Lung (tissue), 12 donors: ENCODE results near the gene SMAD6. TPM values are rescaled to one million over a fixed set of nuclear protein-coding genes. Genes with fewer than 3 reads are reported as not detected.
"Not testable (repeated sequence)": the region's sequence is repeated elsewhere in the genome, so short reads cannot be mapped to it uniquely, and the experiment has no call there.

ENCODE experiments used
- ATAC-seq: fragments of 200-7000 bp; cut with Tn5 transposase; one replicate; pipeline ENCODE4 v1.9.1; 2020; ENCODE audit warnings: moderate number of reproducible peaks; ENCODE audit not compliant: insufficient read depth, low FRiP score
- DNase-seq, 3 donors: peaks; one replicate each; pipeline ENCODE4 v3.0.0-alpha.2; 2013 to 2017
- H3K27ac ChIP-seq, 2 donors: one replicate each; pipeline ENCODE4 v1.5.1; 2013; ENCODE audit warnings: mild to moderate bottlenecking in 2 of 2, moderate library complexity in 2 of 2, control low read depth in 1 of 2, inconsistent platforms in 1 of 2, low read depth in 1 of 2, low read length in 1 of 2
- H3K27me3 ChIP-seq, 3 donors: one replicate each; pipeline ENCODE4 v1.5.1; 2013; ENCODE audit warnings: low read length in 2 of 3; ENCODE audit not compliant: control insufficient read depth in 3 of 3, insufficient read depth in 3 of 3
- H3K36me3 ChIP-seq, 4 donors: one replicate each; pipeline ENCODE4 v1.5.1; 2013; ENCODE audit warnings: low read length in 4 of 4, mild to moderate bottlenecking in 1 of 4, moderate library complexity in 1 of 4; ENCODE audit not compliant: control insufficient read depth in 4 of 4, insufficient read depth in 4 of 4
- H3K4me1 ChIP-seq, 5 donors: one replicate each; pipeline ENCODE4 v1.5.1; 2013; ENCODE audit warnings: low read length in 5 of 5, mild to moderate bottlenecking in 2 of 5, moderate library complexity in 1 of 5; ENCODE audit not compliant: control insufficient read depth in 5 of 5, insufficient read depth in 5 of 5
- H3K4me3 ChIP-seq: one replicate; pipeline ENCODE4 v1.5.1; 2013; ENCODE audit warnings: mild to moderate bottlenecking, control low read depth, moderate library complexity
- H3K9ac ChIP-seq, 2 donors: one replicate each; pipeline ENCODE4 v1.5.1; 2013; ENCODE audit warnings: low read length in 2 of 2, control low read depth in 1 of 2; ENCODE audit not compliant: insufficient read depth in 1 of 2
- H3K9me3 ChIP-seq, 4 donors: one replicate each; pipeline ENCODE4 v1.5.1; 2013; ENCODE audit warnings: low read length in 3 of 4, mild to moderate bottlenecking in 1 of 4, moderate library complexity in 1 of 4; ENCODE audit not compliant: control insufficient read depth in 4 of 4, insufficient read depth in 3 of 4
- CTCF ChIP-seq: IDR thresholded peaks from 2 replicates; pipeline ENCODE4 v1.5.1; 2012; ENCODE audit warnings: mild to moderate bottlenecking; ENCODE audit errors: control extremely low read depth, extremely low read depth
- WGBS, 2 donors: extraction: QIAGEN DNeasy Blood & Tissue Kit; methylation state at CpG; one replicate each; pipeline ENCODE4 v1.1.7; 2013; 5-methylcytosine and 5-hydroxymethylcytosine counted together
- polyA plus RNA-seq, 2 donors: library from polyadenylated mRNA; stranded (reverse); fragments of 200-250 nt; gene quantifications; one replicate each; pipeline ENCODE4 v1.2.1, GENCODE V29; 2013
- total RNA-seq, 2 donors: library from RNA; depleted of rRNA in 1 of 2; stranded (reverse); fragments of >200 nt in 1 of 2; gene quantifications; one replicate each; pipeline ENCODE4 v1.2.1, GENCODE V29; 2014 to 2021
- donor health status: control.
- donor health status: control.
- donor health status: Bipolar disorder and iron deficiency.
- donor health status: healthy.
- donor health status: DM: yes; HTN: yes; CAD: no.

The SMAD6 gene
- total and polyA plus RNA-seq, 4 donors = 24.2 to 67.9 (median 59.1) TPM

GRCh38 chr15:66682865-66683264 lies 19.2 kb upstream of the SMAD6 start:
- Histone ChIP-seq H3K27ac (no peak overlapping the region), H3K9ac (no peak overlapping the region), H3K27me3 (no peaks in the 10 kb centered on the region), H3K9me3 (peaks cover 0 to 15% (median 0%) of the 10 kb centered on the region in 4 donors), H3K36me3 (no peaks in the 10 kb centered on the region), H3K4me3 (no peak overlapping the region), H3K4me1 (peaks cover 0 to 24% (median 13%) of the 10 kb centered on the region in 5 donors)
- no peak for ATAC-seq
- WGBS, 2 donors = 76 to 95% methylated on average over 1 of the region's 1 CpG
- TF ChIP-seq CTCF = no peak
- no peak for DNase-seq

DNA sequence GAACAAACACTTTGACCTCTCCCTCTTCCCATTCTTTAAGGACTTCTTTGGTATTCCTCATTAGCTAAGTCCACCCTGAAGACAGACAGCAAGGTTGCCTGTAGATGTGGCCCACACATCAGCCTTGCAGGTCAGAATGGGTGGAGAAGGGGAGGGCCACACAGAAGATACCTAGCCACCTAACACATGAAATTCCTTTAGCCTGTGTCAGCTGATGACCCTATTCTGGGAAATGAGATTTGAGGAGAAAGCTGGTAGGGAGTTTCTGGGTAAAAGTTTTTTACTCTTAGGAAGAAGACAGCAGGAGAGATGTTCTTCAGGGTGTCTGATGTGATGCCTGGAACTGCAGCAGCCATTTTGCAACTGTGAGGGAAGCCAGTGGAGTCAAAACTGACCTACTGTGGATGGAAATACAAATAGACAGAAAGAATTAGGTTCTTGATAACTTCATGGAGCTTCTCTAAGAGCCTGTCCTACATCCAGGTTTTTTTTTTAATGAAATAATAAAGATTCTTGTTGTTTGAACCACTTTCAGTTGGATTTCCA lies 17.8 kb upstream of the SMAD6 start:
- no peak for DNase-seq
- H3K36me3 ChIP-seq = no peaks in the 10 kb centered on the region
- TF ChIP-seq CTCF = no peak
- no peaks in the 10 kb centered on the region for H3K27me3 ChIP-seq
- no peak overlapping the region for H3K27ac ChIP-seq
- H3K9ac ChIP-seq = no peak overlapping the region
- ATAC-seq = no peak
- H3K4me1 ChIP-seq = peaks cover 0 to 11% (median 7%) of the 10 kb centered on the region in 5 donors
- H3K4me3 ChIP-seq = no peak overlapping the region
- peaks cover 0 to 15% (median 0%) of the 10 kb centered on the region in 4 donors for H3K9me3 ChIP-seq

DNA sequence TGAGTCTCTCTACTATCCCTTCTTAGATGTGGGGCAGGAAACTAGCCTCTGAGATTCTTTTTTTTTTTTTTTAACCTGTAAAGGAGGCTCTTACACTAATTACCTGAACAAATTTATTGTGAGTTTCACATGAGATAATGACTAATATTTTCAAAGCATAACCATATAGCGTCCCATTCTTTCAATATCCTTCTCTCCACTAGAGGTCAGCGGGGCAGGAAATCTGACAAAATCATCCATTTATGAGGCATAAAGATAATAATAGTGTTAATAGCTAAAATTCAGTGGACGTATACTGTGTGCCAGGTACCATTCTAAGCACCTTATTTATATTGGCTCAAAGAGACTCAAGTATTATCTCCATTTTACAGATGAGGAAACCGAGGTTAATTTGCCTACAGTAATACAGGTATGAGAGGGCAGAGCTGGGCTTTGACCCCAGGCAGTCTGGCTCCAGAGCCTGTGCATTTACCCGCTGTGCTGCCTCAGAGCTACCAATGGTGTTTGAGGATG lies 16.3 kb upstream of the SMAD6 start:
- no peaks in the 10 kb centered on the region for H3K4me1 ChIP-seq
- no peaks in the 10 kb centered on the region for H3K27me3 ChIP-seq

GRCh38 chr15:66690912-66691311 lies 11.1 kb upstream of the SMAD6 start:
- H3K9ac ChIP-seq, H3K36me3 ChIP-seq, H3K27me3 ChIP-seq, H3K9me3 ChIP-seq, H3K4me3 ChIP-seq, H3K4me1 ChIP-seq, H3K27ac ChIP-seq, ATAC-seq, DNase-seq: not testable (repeated sequence)
- 77 to 83% methylated on average over 4 to 6 of the region's 7 CpGs for WGBS, 2 donors

More for the DNA sequence above, 16.3 kb upstream of the SMAD6 start:
- H3K36me3 ChIP-seq = no peaks in the 10 kb centered on the region
- TF ChIP-seq CTCF = no peak
- H3K9me3 ChIP-seq = peaks cover 0 to 15% (median 0%) of the 10 kb centered on the region in 4 donors
- H3K9ac ChIP-seq = no peak overlapping the region
- no peak for DNase-seq
- no peak overlapping the region for H3K27ac ChIP-seq
- 86 to 89% methylated on average over 5 of the region's 5 CpGs for WGBS, 2 donors
- no peak for ATAC-seq
- no peak overlapping the region for H3K4me3 ChIP-seq
